GM21576 (cell line): ENCODE results near the gene MYADML2.

Source experiments
- ATAC-seq: cut with Tn5 transposase; IDR thresholded peaks from one replicate; pipeline ENCODE4 v1.9.1; 2021; ENCODE audit warnings: mild to moderate bottlenecking, moderate library complexity; ENCODE audit not compliant: unreplicated experiment

Gene MYADML2

GRCh38 chr17:81901167-81902022, 45.6 kb downstream of the MYADML2 start:
- no peak for ATAC-seq

- no peak for ATAC-seq
These were observed 46.7 kb downstream of the MYADML2 start for GRCh38 chr17:81900181-81900820.

GRCh38 chr17:81899514-81900166, 47.4 kb downstream of the MYADML2 start:
- ATAC-seq = no peak

- no peak for ATAC-seq
These were observed 48.1 kb downstream of the MYADML2 start for GRCh38 chr17:81898885-81899284.

- ATAC-seq = no peak
These were observed 48.8 kb downstream of the MYADML2 start for GRCh38 chr17:81898029-81898866.

- no peak for ATAC-seq
These were observed 51.6 kb downstream of the MYADML2 start for GRCh38 chr17:81895400-81895799.

- no peak for ATAC-seq
These were observed 55.8 kb downstream of the MYADML2 start for GRCh38 chr17:81891303-81891552.

- peak; percentile 3 for ATAC-seq
These were observed 56.4 kb downstream of the MYADML2 start for GRCh38 chr17:81890447-81891302.
